ENCODE measurements around the gene M1AP.

Gene M1AP

DNA sequence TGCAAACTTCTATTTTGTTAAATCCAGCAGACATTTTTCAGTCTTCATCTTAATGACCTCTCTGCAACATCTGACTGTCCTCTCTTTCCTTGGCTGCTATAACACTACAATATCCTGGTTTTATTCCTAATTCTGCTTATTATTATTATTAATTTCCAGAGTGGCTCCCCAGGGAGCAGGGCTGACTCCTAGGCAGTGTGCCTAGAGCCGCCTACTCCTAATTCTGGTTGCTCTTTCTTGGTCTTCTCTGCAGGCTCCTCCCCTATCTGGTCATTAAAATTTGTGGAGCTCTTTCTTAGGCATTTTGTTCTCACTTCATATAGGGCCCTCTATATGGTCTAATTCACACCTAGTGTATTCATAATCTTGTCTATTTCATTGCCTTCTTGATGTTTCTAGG, 105.2 kb downstream of the M1AP start:
- DNase-seq = no peak

DNA sequence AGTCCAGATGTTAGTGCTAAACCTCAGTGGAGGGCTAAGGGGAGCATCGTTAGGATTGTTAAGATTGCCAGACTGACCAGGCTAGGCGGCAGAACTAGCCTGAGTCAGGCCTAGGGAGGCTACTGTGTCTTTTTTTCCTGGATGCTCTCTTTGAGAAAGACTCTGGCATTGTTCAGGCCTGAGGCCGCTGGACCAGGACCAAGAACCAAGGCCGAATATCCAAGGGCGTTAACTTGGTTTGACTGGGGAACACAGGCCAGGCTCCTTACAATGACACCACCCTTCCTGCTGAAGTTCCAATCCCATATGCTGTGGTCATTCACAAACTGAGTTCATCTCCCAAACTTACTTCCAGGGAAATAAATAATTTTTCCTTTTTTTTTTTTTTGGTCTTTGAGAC, 107.8 kb downstream of the M1AP start:
- DNase-seq = no peak

DNA sequence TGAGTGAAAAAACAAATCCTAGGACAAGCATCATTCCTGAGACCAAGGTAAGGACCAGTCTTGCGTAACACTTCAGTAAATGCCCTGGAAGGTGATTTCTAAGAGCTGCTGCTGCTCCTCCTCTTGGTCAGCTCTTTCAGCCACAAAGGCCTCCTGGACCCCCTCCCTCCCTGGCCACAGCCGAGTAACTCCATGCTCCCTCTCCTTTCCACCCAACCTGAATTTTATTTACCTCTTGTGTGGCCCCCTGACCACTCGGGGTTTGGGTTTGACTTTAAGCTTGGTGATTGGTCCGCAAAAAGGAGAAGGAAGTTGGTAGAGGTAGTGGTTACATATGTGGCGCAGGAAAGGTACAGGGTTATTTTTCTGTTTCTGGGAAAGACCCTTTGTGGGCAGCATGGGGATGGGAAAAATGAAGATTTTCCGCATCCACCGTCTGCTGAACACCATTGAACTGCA, 109.2 kb downstream of the M1AP start:
- DNase-seq = no peak

DNA sequence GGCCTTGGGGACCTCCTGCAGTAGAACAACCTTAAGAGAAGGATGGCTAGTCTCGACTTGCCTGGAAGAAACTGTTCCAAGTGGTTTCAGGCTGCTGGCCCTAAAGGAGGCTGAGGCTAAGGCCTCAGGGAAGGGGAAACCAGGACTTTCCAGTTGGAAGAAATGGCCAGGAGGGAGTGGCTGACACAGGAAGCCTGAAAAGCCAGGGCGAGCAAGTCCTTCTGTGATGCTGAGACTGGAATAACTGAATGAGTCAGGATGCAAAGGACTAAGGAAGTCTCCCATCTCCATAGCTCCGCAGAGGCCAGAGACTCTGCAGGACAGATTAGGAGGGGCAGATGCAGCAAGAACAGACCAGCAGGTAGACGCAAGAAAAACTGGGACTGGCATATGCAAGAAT, 111.0 kb downstream of the M1AP start:
- no peak for DNase-seq

DNA sequence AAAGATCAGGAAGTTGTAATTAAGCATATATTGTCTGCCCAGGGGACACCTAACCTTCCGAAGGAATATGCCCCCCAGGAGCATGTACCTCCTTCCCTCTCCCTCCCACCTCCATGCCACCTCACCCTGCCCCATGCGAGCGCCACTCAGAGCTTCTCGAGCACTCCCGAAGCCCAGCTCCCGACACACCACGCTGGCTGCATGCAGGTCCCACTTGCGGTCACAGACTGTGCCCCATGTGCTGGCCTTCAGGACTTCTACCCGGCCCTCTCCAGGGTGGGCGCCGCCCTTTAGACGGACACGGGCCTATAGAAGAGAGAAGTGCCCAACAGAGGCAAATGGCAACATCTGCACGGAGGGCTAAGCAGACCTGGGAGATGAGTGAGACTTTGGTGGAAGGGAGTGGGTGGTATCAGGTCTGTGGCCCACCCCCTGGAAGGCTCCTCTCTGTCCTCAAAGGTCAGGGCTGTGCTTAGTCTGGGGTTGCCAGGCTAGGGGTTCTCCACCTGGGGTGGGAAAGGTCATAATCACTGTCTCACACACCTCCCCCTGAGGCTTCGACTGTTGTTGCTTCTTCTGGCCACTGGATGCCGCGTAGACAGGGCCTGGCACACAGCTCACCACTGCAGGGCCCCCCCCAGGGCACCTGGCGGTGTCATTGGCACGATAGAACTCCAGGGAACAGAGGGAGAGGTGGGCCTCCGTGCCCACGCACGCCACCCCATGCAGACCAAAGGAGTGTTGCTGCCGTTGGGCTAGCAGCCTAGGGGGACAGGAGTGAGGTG, 111.8 kb downstream of the M1AP start:
- no peak for DNase-seq

DNA sequence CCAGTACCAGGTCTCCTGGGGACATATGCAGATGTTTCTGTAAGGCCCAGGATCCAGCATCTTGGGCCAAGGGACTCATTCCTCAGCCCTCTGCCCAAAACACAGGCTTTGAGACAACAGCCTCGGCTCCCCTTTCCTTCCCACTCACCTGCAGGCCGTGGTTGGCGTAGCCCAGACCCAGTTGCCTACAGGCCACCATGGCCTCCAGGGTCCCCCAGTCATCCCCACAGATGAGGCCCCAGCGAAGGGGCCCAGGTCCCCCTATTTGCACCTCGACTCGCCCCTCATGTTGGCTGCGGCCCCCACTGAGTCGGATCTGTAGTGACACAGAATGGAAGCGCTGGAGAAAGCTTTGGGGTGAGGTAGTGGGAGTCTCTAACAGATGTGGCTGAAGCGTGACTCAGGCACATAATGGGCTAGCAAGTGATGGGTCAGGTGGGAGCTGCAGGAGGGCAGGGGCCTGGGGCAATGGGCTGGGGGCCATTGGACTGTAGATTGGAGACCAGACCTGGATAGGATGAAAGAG, 112.6 kb downstream of the M1AP start:
- no peak for DNase-seq

DNA sequence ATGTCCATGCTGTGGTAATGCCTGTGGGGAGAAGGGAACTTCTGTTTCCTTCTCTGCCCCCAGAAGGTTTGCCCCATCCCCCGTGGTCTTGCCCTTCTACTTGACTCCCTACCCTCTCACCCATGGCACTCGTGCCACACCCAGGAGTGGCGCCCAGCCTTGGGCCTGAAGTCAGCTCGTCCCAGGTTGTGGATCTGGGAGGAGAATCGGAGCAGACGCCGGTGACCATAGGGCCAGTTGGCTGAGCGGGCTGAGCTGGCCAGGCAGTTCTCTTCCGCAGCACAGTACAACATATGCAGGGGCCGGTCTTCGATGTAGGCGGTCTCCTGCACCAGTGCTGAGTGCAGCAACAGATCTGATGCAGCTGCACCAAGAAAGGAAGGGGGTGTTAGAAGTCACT, 113.7 kb downstream of the M1AP start:
- no peak for DNase-seq

DNA sequence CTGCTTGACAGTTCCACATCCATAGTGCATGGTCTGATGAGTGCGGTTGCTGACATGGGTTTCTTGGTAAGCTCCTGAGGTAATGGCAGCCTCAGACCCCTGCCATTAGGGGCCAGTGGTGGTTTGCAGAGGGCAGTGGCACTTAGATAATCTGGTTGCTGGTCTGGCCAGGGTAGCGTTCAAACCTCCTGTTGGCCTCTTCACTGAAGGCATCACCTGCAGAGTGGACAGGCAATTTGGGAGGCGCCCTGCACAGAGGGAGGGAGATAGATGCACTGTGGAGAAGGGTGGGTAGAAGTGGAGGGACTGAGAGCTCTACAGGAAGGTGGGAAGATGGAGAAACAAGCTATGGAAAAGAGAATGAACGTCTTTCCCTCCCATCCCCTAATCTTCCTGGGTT, 114.7 kb downstream of the M1AP start:
- DNase-seq = no peak

DNA sequence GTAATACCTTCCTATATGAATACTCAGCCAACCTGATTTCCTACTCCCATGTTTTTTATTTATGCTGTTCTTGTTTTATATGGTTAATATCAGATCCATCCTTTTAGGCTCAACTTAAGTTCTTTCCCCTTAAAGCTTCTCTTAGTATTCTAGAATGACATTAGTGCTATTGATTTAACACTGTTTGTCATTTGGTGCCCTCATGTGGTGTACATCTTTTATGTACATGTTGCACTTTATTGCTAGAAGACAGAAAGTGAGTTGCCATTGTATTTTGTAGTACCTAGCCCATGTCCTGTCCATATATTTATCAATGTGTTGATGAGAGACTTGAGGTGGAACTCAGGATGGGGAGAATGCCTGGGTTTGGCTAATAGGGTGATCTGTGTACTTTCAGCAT, 115.9 kb downstream of the M1AP start:
- DNase-seq = peak in 1 of 2 experiments; percentile 70

DNA sequence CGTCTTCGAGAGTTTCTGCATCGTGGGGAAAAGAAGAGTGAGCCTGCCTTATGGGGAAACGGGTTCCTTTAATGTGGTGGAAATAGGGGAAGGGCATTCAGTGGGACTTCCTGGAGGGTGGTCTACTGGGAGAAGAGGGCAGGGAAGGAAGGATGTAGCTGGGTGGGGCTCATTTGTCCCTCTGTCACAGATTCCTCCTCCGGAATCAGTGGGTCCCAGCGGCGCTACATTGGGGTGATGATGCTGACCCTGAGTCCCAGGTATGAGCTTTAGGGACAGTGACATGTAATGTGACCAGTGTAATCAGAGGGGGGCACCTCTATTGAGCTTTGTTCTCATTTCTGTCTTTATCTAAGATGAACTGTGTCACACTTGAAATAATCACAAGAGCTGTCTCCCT, 116.5 kb downstream of the M1AP start:
- no peak for DNase-seq

DNA sequence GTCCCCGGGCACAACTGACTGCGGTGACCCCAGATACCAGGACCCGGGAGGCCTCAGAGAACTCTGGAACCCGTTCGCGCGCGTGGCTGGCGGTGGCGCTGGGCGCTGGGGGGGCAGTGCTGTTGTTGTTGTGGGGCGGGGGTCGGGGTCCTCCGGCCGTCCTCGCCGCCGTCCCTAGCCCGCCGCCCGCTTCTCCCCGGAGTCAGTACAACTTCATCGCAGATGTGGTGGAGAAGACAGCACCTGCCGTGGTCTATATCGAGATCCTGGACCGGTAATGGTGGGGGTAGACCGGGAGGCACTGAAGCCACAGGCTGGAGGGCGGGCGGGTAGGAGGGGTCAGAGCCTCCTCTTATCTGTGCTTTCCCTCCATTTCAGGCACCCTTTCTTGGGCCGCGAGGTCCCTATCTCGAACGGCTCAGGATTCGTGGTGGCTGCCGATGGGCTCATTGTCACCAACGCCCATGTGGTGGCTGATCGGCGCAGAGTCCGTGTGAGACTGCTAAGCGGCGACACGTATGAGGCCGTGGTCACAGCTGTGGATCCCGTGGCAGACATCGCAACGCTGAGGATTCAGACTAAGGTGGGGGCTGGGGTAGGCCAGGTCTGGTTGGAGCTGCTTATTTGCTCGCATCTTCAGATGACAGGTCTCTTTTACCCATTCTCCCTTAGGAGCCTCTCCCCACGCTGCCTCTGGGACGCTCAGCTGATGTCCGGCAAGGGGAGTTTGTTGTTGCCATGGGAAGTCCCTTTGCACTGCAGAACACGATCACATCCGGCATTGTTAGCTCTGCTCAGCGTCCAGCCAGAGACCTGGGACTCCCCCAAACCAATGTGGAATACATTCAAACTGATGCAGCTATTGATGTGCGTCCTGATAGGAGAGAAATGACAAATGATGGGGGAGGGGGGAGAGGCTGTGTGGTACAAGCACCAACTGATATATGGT, 117.6 kb downstream of the M1AP start:
- peak in 1 of 2 experiments; percentile 30 for DNase-seq

DNA sequence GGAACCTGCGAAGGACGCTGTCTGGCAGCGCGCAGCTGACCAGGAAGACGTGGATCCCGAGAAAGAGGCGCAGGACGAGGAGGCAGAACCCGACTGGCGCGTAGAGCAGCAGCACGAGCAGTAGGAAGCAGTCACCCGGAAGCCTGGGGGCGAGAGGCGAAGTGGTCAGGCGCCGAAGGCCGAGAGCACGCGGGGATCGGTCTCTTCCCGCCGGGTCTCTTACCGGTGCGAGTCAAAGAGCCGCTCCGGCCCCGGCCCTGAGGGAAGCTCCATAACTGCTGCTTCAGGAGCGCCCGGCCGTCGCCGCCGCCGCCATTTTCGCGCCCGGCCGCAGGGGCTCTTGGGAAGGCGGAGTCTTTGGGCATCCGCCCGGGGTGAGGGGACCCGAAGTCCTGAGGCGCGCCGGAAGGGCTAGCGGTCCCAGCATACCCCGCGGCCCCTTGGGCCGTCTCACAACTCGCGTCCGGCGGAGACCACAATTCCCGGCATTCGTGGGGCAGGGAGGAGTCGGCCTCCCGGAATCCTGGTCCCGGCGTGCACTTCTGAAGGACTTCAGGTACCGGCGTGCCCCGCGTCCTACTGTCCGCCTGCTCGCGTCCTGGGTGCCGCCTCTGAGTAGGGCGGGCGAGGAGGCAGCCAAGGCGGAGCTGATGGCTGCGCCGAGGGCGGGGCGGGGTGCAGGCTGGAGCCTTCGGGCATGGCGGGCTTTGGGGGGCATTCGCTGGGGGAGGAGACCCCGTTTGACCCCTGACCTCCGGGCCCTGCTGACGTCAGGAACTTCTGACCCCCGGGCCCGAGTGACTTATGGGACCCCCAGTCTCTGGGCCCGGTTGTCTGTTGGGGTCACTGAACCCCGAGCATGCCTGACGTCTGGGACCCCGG, 118.5 kb downstream of the M1AP start, which contains the start of the genes AUP1 and HTRA2:
AUP1 (minus strand) TSS at position 350 of the 882 bp plus-strand sequence; CDS start at position 273, 77 bp downstream.
HTRA2 (plus strand) TSS at position 577 of the 882 bp plus-strand sequence; CDS start at position 651, 74 bp downstream.
- DNase-seq = peak; percentile 98

DNA sequence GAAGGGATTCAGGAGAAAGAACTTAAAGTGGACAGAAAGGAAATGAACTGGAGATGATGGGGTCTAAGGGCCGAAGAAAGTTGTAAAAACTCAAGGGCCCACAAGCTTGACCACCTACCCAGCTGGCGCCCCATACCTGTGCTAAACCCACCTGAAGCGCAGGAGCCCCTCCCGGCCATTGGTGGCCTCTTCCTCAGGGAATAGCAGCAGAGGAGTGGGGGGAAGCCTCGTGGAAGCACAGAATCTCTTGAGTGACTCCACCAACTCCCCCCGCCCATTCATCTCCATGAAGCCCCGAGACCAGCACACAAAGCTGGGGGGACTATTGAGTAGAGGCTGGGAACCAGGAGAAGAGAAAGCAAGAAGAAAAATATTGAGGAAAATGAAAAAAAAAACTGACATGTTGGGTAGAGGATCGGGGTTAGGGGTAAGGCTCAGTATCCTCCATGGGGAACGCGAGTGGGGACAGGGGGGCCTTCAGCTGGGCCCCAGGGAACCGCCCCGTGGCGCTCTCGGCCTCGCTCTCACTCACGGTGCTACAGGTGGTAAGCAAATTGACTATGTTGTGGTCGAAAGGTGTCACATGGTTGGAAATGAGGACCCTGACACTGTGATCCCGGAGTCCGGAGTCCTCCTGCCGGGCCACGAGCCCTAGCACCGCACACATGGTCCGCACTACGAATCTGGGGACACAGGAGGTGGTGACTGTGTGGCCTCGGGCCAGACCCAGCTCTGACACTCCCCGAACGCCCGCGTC, 119.4 kb downstream of the M1AP start:
- no peak for DNase-seq

DNA sequence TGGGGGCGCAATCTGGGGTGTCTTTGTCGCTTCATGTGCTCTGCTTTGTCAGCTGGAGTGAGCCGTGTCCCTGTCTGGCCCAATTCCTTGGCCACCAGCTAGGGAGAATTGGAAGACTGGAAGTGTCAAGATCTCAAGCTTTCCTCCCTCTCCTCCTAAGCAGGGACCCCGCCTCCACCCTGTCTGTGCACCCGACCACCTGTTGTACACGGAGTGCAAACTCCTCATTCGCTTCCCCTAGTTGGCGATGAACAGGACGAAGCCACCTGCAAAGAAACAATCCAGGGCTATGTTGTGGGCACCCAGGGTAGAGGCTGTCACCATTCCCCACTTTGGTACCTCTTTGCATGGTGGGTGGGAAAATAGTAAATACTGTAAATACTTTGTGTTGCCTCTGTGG, 120.4 kb downstream of the M1AP start:
- no peak for DNase-seq

DNA sequence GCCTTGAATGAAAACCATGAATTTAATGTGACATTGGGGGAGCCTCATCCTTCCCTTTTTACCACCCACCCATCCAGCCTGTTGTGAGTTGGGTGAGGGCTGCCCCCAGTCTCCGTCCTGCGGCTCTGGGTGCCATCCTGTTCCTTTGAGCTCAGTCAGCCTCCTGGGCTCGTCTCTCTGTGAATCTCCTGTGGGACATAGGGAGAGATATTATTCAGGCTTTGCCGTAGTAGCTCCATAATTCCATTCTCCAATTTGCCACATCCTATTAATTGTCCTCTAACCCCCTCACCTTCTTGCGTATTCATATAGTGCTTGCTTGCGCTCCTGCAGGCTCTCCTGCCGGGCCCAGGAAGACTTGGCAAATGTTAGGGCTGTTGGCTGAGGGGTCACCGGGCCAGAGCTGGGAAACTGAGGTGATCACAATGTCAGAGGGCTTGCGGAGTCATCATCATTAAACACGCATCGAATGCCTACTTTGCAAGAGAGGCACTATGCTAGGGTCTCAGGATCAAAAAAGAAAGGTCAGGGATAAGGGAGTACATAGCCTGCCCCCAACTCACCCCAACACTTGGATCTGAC, 121.4 kb downstream of the M1AP start:
- no peak for DNase-seq

DNA sequence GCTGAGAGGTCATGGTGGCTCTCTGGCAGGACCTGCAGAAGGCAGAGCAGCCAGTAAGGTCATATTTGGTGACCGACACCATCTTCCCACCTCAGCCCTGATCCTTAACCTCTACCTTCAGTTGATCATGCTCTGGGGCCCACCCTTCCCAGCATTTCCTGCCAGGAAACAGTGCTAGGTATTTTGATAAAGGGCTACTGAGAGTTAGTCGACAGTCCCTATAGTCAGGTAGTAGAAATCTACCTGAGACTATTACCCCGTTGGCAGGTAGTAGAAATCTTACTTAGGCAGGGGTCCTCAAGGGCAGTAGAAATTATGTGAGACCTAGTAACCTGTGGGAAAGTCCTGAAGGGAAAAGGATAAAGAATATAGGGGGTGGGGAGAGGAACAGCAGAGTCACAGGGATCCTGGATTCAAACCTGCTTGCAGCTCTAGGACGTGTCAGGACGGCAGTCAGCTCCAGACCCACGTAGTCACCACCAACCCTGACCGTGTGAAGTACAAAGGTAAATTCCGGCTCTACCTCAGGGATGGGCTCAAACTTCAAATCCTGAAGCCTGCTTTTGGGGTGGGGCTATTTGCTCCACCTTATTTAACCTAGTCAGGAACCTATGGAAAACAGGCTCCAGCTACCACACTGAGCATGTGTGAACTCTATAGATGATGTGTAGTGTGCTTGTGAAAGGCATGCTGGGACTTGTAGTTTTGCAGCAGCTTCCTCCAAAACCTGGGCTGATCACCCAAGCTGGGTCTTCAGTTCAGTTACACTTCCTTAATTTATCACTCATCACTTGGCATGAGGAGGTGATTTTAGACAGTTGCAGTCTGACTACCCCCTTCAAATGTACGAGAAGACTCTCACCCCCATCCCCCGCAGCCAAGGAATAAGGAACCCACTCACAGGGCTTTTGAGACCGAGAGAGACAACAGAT, 122.1 kb downstream of the M1AP start, which contains the start of gene DQX1:
DQX1 (minus strand) TSS at position 515 of the 932 bp plus-strand sequence; CDS start at position 13, 502 bp downstream.
- DNase-seq = peak in 1 of 2 experiments; percentile 20

DNA sequence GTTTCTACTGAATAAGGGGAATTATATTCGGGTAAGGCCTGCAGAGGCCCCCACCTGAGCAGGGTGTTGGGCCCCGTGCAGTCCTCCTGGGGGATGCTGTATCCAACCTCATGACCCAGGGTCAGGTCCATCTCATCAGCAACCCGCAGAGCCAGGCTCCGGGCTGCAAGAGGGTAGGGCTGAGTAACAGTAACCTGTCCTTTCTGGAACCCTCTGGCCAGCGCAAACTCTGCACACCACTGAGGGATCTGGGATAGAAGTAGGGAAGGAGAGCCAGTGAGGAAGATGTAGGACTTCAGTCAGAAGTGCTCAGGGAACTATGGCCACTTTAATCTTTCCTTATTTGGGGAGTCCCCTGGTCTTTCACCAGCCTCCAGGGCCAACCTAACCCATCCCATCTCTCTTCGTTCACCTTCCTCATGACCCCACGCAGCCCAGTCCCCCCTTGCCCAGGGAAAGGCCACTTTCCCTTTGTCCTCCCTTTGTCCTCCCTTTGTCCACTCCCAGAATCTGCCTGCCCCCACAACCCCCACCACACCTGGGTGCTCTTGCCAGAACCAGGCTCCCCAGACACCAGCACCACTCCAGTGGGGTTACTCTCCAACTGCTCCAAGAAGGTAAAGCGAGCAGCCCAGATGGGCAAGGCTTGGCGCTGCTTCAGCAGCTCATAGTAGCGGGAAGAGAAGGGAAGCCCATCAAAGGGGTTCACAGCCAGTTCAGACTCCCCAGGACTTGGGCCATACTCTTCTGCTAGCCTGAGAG, 123.0 kb downstream of the M1AP start:
- DNase-seq = no peak

DNA sequence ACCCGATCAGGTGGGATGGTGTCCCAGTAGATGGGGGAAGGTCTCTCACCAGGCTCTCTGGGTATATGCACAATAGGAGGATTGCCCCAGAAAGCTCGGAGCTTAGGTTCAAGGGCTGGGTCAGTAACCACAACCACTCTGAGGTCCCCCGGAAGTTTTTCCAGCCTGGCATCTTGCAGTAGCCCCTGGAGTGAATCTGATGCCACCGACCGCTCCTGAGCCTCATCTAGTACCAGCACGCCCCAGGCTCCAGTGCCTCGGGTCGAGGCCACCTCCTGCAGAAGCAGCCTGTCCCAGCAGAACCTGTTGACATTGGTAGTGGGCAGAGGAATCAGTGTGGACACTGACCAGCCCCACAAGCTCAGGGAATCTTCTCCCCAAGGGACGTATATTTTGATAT, 124.1 kb downstream of the M1AP start:
- DNase-seq = no peak

DNA sequence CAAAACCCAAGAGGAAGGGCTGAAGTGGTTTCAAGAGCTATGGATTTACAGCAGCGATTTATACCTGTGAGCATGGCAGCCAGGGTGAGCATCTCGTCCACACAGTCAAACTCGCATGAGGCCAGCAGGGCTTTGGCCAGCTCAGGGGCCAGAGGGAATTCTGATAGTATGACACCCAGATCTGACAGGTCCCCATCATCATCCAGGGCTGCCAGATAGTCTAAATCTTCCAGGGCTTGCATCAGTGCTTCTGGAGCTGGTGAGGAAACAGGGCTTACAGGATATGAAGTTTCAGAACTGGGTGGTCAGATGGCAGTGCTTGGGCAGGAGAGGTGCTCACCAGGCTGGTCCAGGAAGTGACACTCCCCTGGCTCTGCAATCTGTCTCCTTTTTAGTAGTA, 125.6 kb downstream of the M1AP start:
- no peak for DNase-seq
